Stimulated activated effector memory CD8-positive, alpha-beta T cell treated with anti-CD3 and anti-CD28 coated beads, Interleukin-12 subunit alpha, Interleukin-12 subunit beta, amount 100 ng/mL, for 72 hours (primary cell): Measurements from ENCODE around the gene DIS3L2.
"Not testable (repeated sequence)": the region's sequence is repeated elsewhere in the genome, so short reads cannot be mapped to it uniquely, and the experiment has no call there.

Experiments used
- ATAC-seq: fragments of 150-1000 bp; cut with Tn5 transposase; 2 replicates; pipeline ENCODE4 v1.10.0; 2021
- DNase-seq, 2 donors: peaks; one replicate each; pipeline ENCODE4 v3.0.0; 2021 to 2022; ENCODE audit warnings: low spot score in 2 of 2
- H3K27ac Mint-ChIP-seq: one replicate; pipeline ENCODE4 v1.8.0; 2022; ENCODE audit warnings: mild to moderate bottlenecking, mixed read lengths
- H3K36me3 Mint-ChIP-seq: one replicate; pipeline ENCODE4 v1.8.0; 2022; ENCODE audit warnings: mild to moderate bottlenecking, mixed read lengths
- H3K4me1 Mint-ChIP-seq: one replicate; pipeline ENCODE4 v1.8.0; 2022; ENCODE audit warnings: mixed read lengths
- H3K4me3 Mint-ChIP-seq: one replicate; pipeline ENCODE4 v1.8.0; 2022; ENCODE audit warnings: mild to moderate bottlenecking, mixed read lengths
- H3K9me3 Mint-ChIP-seq: one replicate; pipeline ENCODE4 v1.8.0; 2022; ENCODE audit warnings: mixed read lengths

DIS3L2 gene

DNA sequence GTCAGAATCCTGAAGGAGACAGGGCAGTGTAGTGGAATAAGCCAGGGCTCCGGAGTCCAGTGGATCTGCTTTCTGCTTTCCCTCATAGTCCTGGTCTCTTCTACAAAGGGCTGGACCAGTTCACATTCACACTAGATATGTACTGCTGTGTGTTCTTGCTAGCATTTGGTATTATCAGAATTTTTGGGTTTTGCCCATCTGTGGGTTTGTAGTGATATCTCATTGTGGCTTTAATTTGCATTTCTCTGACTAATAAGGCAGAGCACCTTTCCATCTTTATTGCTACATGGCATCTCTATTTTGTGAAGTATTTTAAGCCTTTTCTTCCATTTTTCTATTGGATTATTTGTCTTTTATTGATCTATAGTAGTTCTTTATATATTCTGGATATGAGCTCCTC, 114.8 kb downstream of the DIS3L2 start:
- H3K4me3 Mint-ChIP-seq: no peak overlapping the region
- ATAC-seq (no peak), DNase-seq (no peak)
- H3K27ac Mint-ChIP-seq: no peak overlapping the region
- no peaks in the 10 kb centered on the region for H3K36me3 Mint-ChIP-seq
- H3K4me1 Mint-ChIP-seq: peaks cover 33% of the 10 kb centered on the region
- no peaks in the 10 kb centered on the region for H3K9me3 Mint-ChIP-seq

DNA sequence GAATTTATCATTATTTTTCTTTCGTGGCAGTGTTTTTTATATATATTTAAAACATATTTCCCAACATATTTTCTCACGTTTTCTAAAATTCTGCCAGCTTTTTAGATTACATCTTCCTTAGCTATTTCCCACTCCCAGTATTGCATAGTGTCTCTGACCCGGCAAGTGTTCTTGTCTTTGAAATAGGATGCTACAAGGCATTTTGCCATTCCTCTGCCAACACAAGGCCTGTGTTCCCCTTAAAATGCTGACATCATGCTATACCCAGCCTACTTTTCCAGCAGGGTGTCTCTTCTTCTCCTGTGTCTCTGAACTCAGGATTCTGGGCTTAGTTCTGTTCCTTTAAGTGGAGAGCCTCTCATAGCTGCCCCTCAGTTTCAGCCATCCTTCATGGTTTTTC, 115.2 kb downstream of the DIS3L2 start:
- Mint-ChIP-seq H3K4me3 (no peak overlapping the region), H3K36me3 (no peaks in the 10 kb centered on the region), H3K27ac (no peak overlapping the region), H3K4me1 (peaks cover 28% of the 10 kb centered on the region), H3K9me3 (no peaks in the 10 kb centered on the region)
- ATAC-seq (no peak), DNase-seq (no peak)

DNA sequence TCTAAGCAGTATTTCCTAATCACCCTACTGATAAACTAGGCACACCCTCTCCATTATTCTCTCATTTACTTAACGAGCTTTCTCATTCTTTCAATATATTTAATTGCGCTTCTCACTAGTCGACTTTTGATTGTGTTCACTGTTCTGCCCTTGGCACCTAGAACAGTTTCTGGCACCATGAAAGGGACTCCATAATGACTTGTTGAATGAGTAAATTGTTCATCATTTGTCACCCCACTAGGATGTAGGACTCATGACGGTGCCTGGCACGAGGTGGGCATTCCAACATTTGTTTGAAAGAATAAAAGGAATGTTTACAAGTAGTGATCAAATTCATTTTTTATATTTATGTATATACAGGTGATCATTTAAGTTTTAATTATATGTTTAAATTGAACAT, 123.7 kb downstream of the DIS3L2 start:
- H3K27ac Mint-ChIP-seq: no peak overlapping the region
- H3K4me1 Mint-ChIP-seq: peaks cover 6% of the 10 kb centered on the region
- DNase-seq: no peak
- no peak overlapping the region for H3K4me3 Mint-ChIP-seq
- no peaks in the 10 kb centered on the region for H3K9me3 Mint-ChIP-seq
- ATAC-seq: no peak
- H3K36me3 Mint-ChIP-seq: peaks cover 18% of the 10 kb centered on the region

DNA sequence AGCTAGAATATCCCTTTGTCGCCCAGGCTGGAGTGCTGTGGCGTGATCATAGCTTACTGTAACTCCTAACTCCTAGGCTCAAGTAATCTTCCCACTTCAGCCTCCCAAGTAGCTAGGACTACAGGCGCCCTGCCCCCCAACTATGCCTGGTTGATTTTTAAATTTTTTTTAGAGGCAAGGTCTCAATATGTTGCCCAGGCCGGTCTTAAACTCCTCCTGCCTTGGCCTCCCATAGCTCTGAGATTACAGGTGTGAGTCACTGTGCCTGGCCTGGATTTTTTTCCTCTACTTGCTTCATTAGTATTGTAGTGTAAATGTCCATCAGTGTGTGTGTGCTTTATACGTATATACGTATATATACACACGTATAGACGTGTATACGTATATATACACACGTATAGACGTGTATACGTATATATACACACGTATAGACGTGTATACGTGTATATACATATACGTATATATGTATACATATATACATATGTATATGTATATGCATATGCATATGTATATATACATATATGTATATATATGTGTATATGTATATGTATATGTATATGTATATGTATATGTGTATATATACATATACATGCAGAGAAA, 124.4 kb downstream of the DIS3L2 start:
- no peaks in the 10 kb centered on the region for H3K9me3 Mint-ChIP-seq
- H3K36me3 Mint-ChIP-seq: peaks cover 18% of the 10 kb centered on the region
- H3K27ac Mint-ChIP-seq: no peak overlapping the region
- no peak overlapping the region for H3K4me3 Mint-ChIP-seq
- ATAC-seq: no peak
- DNase-seq: no peak
- H3K4me1 Mint-ChIP-seq: peaks cover 5% of the 10 kb centered on the region

DNA sequence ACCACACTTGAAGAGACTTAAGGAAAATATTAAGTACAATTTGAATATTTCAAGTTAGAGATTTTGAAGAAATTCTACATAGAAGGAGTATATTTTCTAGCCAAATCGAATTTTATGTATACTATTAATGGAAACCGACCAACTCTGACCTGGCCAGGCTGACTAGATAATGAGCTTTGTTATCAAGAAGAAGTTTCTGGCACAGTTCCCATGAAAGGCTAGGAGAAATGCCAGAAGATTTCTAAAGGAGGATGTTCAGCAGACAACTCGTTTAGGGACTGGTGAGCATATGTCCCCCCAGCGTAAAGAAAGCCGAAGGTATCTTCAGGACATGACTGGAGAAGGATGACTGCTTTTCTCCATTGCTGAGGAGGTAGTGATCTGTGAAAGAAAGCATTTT, 127.3 kb downstream of the DIS3L2 start:
- DNase-seq: no peak
- Mint-ChIP-seq H3K4me1 (peaks cover 5% of the 10 kb centered on the region), H3K36me3 (peaks cover 18% of the 10 kb centered on the region)

DNA sequence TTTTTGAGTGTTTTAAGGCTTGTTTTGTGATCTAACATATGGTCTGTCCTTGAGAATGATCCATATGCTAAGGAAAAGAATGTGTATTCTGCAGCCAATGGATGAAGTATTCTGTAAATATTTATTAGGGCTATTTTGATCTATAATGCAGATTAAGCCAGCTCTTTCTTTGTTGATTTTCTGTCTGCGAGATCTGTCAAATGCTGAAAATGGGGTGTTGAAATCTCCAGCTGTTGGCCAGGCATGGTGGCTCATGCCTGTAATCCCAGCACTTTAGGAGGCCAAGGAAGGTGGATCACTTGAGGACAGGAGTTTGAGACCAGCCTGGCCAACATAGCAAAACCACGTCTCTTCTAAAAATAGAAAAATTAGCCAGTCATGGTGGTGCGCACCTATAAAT, 132.7 kb downstream of the DIS3L2 start:
- Mint-ChIP-seq H3K36me3 (peaks cover 26% of the 10 kb centered on the region), H3K27ac (no peak overlapping the region), H3K9me3 (peaks cover 19% of the 10 kb centered on the region), H3K4me3 (no peak overlapping the region), H3K4me1 (peaks cover 11% of the 10 kb centered on the region)
- no peak for ATAC-seq
- DNase-seq: no peak

More for the DNA sequence above, 127.3 kb downstream of the DIS3L2 start:
- Mint-ChIP-seq H3K4me3 (no peak overlapping the region), H3K27ac (no peak overlapping the region), H3K9me3 (no peaks in the 10 kb centered on the region)
- no peak for ATAC-seq

DNA sequence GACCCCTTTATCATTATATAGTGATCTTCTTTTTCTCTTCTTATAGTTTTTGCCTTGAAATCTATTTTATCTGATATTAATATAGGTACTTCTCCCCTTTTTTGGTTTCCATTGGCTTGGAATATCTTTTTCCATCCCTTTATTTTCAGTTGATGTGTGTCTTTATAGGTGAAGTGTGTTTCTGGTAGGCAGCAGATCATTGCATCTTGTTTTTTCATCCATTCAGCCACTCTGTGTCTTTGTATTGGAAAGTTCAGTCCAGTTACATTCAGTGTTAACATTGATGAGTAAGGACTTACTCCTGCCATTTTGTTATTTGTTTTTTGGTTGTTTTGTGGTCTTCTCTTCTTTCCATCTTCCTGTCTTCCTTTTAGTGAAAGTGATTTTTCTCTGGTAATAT, 133.4 kb downstream of the DIS3L2 start:
- Mint-ChIP-seq H3K27ac (no peak overlapping the region), H3K9me3 (peaks cover 19% of the 10 kb centered on the region), H3K36me3 (peaks cover 23% of the 10 kb centered on the region), H3K4me3 (no peak overlapping the region), H3K4me1 (peaks cover 11% of the 10 kb centered on the region)
- DNase-seq: no peak
- no peak for ATAC-seq

DNA sequence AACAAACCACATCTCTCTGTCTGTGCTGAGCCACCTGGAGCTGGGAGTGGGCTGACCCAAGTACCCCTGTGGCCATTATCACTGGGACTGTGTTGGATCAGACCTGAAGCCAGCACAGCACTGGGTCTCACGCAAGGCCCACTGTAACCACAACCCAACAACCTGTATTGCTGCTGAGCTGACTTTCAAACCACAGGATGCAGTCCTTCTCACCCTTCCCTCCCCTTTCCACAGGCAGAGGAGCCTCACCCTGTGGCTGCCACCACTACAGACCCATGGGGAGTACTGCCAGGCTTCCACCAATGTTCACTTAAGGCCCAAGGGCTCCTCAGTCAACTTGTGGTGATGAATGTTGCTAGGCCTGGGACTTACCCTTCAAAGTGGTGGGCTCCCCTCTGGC, 135.7 kb downstream of the DIS3L2 start:
- DNase-seq (no peak), ATAC-seq (no peak)
- no peak overlapping the region for H3K4me3 Mint-ChIP-seq
- peaks cover 23% of the 10 kb centered on the region for H3K36me3 Mint-ChIP-seq
- peaks cover 19% of the 10 kb centered on the region for H3K9me3 Mint-ChIP-seq
- peaks cover 11% of the 10 kb centered on the region for H3K4me1 Mint-ChIP-seq
- H3K27ac Mint-ChIP-seq: peak overlapping the region; percentile 78

DNA sequence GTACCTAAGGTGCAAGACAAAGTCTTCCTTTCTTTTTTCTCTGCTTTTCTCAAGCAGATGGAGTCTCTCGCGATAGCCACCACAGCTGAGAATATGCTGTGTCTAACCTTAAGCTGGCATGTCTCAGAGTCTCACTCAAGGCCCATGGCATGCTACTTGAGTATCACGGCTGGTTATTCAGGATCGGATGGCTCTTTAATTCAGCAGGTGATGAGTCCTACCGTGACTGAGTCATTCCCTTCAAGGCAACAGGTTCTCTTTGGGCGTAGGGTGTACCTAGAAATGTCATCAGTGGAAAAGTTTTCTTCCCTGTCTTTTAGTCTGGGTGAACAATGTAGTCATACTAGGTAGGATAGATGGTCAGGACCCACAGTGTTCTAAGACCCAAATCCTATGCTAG, 136.2 kb downstream of the DIS3L2 start:
- peak overlapping the region; percentile 78 for H3K27ac Mint-ChIP-seq
- H3K4me1 Mint-ChIP-seq: peaks cover 11% of the 10 kb centered on the region
- ATAC-seq: no peak
- peaks cover 19% of the 10 kb centered on the region for H3K9me3 Mint-ChIP-seq
- H3K4me3 Mint-ChIP-seq: no peak overlapping the region
- peaks cover 23% of the 10 kb centered on the region for H3K36me3 Mint-ChIP-seq
- DNase-seq: no peak

DNA sequence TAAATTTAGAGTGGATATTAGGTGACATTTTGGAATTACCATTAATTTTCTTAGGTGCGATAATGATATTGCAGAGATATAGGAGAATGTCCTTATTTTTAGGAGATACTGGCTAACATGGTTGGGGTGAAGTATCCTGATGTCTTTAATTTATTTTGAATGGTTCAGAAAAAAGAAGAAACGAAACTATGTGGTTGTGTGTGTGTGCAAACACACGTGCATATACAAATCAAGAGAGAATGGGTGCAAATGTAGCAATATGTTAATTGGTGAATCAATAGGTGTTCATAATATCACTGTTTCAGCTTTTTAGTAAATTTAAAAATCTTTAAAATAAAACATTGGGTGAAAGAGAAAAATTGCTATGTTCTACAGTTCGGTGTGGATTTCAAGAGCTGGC, 140.9 kb downstream of the DIS3L2 start:
- peaks cover 6% of the 10 kb centered on the region for H3K4me1 Mint-ChIP-seq
- DNase-seq (no peak), ATAC-seq (no peak)
- peaks cover 2% of the 10 kb centered on the region for H3K9me3 Mint-ChIP-seq
- no peak overlapping the region for H3K4me3 Mint-ChIP-seq
- H3K36me3 Mint-ChIP-seq: peaks cover 6% of the 10 kb centered on the region
- no peak overlapping the region for H3K27ac Mint-ChIP-seq

DNA sequence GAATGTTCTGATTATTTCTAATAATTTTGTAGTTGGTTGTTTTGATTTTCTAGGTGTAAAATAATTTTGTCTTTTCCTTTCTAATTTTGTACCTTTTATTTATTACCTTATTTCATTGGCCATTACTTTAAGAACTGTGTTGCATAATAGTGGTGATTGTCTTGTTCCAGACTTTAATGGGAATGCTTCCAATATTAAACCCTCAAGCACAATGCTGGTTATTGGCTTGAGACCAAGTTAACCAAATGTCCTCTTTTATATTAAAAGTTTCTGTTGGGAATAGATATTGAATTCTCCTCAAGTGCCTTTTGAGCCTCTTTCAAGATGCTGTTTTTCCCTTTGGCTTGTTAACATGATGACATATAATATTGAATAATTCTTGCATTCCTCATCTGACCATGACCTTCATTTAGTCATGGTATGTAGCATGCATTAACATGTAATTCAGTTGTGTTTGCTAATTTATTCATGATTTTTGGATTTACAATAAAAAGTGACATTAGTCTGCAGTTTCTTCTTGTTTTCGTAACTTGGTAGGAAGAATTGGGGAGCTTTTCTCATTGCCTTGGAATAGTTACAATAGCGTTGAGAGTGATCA, 141.7 kb downstream of the DIS3L2 start:
- H3K27ac Mint-ChIP-seq: no peak overlapping the region
- DNase-seq (no peak), ATAC-seq (no peak)
- H3K4me1 Mint-ChIP-seq: no peaks in the 10 kb centered on the region
- no peak overlapping the region for H3K4me3 Mint-ChIP-seq
- H3K36me3 Mint-ChIP-seq: no peaks in the 10 kb centered on the region
- no peaks in the 10 kb centered on the region for H3K9me3 Mint-ChIP-seq

DNA sequence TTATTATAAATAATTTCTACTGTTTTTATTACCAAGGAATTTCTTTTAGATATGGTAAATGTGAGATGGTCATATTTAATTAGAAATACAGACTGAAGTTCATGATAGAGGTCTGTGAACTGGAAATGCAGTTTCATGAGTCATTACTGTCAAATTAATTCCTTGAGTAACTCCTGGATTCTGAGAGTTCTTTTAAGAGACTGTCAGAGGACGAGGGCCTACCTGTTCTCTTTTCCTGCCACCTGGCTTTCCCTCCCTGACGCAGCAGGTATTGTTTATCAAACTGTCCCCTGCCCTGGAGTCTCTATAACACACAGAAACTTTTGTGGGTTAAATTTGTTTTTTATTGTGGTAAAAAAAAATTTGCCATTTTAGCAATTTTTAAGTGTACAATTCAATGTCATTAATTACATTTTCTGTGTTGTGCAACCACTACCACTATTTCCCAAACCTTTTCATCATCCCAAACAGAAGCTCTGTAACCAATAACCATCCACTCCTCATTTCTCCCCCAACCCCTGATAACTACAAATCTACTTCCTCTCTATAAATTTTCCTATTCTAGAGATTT, 142.6 kb downstream of the DIS3L2 start:
- Mint-ChIP-seq H3K4me3 (no peak overlapping the region), H3K9me3 (no peaks in the 10 kb centered on the region), H3K4me1 (no peaks in the 10 kb centered on the region), H3K27ac (no peak overlapping the region), H3K36me3 (no peaks in the 10 kb centered on the region)
- ATAC-seq: no peak
- DNase-seq: no peak

DNA sequence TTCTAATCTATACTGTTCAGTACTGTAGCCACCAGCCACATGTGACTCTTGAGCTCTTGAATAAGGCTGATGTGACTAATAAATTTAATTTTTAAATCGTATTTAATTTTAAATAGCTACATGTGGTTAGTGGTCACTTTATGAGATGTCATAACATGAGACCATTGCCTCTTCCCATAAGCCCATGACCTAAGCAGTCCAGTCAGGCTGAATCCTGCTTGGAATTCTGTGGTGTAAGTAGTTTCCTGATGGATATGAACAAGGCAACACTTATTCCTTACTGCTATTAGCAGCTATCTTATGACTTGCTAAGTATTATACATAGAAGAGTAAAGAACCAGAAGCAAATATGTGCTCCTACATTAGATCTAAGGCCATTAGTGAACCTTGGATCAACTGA, 150.0 kb downstream of the DIS3L2 start:
- no peaks in the 10 kb centered on the region for H3K36me3 Mint-ChIP-seq
- no peak overlapping the region for H3K4me3 Mint-ChIP-seq
- no peaks in the 10 kb centered on the region for H3K9me3 Mint-ChIP-seq
- peaks cover 7% of the 10 kb centered on the region for H3K4me1 Mint-ChIP-seq
- DNase-seq: no peak
- H3K27ac Mint-ChIP-seq: no peak overlapping the region
- no peak for ATAC-seq

DNA sequence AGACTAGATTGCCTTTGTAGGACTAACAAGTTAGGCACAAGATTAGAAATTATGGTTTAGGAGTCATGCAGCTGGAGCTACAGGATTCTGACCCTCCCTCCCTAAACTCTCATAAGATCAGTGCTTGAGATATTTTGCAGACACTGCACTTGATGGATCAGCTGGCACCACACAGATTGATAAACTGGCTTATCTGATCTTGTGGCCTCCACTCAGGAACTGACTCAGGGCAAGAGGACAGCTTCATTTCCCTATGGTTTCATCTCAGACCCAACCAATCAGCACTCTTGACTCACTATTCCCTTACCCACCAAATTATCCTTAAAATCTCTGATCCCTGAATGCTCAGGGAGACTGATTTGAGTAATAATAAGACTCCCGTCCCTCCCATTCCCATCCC, 152.3 kb downstream of the DIS3L2 start:
- DNase-seq: no peak
- ATAC-seq: peak; percentile 58
- Mint-ChIP-seq H3K4me1 (peaks cover 7% of the 10 kb centered on the region), H3K27ac (no peak overlapping the region), H3K9me3 (no peaks in the 10 kb centered on the region), H3K36me3 (no peaks in the 10 kb centered on the region), H3K4me3 (no peak overlapping the region)

DNA sequence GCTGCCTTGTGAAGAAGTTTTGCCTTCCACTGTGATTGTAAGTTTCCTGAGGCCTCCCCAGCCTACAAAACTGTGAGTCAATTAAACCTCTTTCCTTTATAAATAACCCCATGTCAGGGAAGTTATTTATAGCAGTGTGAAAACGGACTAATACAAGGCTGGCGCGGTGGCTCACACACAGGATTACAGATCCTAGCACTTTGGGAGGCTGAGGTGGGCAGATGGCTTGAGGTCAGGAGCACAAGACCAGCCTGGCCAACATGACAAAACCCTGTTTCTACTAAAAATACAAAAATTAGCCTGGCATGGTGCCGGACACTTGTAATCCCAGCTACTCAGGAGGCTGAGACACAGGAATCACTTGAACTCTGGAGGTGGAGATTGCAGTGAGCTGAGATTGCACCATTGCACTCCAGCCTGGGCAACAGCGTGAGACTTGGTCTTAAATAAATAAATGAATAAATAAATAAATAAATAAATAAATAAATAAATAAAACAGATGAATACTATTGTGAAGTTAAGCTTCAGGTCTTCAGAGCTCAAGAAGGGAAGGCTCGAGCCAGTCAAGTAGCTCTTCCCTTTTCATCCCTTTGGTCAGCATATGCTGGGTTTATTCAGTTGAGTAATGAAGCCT, 154.3 kb downstream of the DIS3L2 start:
- H3K9me3 Mint-ChIP-seq, DNase-seq, H3K4me1 Mint-ChIP-seq, H3K36me3 Mint-ChIP-seq, ATAC-seq, H3K4me3 Mint-ChIP-seq, H3K27ac Mint-ChIP-seq: not testable (repeated sequence)

DNA sequence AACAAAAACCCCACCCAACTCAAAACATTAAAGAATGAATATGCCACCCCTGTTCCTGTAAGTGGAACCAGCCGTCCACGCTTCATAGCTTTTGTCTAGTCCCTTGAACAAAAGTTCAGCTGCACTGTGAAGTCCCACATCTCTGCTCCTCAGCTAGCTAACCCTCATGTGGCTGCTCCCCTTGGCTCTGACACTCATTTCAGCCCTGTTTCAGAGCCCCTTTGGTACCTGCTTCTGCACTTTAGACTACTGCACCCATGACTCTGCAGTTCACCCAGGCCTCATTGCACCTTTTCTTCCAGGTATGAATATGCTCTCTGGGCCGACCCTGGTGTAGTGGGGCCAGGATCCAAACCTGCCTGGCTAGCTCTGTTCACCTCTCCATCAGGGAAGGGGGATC, 155.3 kb downstream of the DIS3L2 start:
- DNase-seq (no peak), ATAC-seq (no peak)
- Mint-ChIP-seq H3K27ac (no peak overlapping the region), H3K4me3 (no peak overlapping the region), H3K36me3 (no peaks in the 10 kb centered on the region), H3K4me1 (peaks cover 7% of the 10 kb centered on the region), H3K9me3 (no peaks in the 10 kb centered on the region)
